GM18873 (cell line): ENCODE data around the gene UBAC2.
A peak's percentile ranks its signal among the peaks of the same experiment; 100 is the strongest.

ENCODE experiments used
- ATAC-seq: cut with Tn5 transposase; IDR thresholded peaks from one replicate; pipeline ENCODE4 v1.9.1; 2021; ENCODE audit warnings: mild to moderate bottlenecking, moderate library complexity, moderate number of reproducible peaks; ENCODE audit not compliant: unreplicated experiment, low FRiP score

UBAC2 gene

DNA sequence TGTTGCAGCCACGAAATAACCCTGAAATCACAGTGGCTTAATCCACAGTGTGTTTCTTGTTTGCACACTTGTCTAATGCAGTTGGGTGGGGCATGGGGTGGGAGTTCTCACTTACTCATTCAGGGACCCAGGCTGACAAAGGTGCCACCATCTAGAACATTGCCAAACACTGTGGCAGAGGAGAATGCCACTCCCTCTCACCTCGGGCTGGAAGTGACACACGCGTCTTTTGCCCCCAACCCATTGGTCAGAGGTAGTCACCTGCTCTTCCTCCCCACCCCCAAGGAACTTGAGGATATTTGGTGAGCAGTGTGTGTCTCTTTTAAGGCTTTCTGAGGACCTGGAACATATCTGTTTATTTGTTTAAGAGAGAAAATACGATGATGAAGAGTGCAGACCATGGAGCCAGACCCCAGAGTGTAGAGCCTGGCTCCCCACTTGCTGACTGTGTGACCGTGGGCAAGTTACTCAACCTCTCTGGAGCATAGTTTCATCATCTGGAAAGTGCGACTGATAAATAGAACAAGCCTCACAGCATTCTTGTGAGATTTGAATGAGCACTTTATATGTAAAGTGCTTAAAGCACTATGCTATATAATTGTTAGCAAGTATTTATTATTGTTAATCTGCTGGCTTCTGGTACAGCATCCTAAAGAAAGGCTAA lies 89.2 kb downstream of the UBAC2 start:
- ATAC-seq = no peak

DNA sequence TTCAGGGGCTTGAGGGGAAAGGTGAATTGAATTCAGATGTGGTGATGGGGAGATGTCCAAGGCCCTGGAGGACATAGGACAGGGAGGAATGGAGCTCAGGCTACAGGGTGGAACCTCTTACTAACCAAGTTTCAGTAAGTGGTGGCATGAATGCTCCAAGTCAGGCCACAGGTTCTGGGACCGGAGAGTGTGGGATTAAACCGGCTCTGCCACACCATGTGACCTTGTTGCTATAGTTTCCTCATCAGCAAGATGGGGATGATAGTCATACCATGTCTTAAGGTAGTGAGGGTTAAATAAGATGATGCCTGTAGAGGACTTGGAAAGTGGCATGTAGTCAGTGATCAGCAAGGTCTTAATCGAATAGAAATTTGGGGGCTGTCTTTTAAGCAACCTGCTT lies 90.2 kb downstream of the UBAC2 start:
- ATAC-seq = no peak

DNA sequence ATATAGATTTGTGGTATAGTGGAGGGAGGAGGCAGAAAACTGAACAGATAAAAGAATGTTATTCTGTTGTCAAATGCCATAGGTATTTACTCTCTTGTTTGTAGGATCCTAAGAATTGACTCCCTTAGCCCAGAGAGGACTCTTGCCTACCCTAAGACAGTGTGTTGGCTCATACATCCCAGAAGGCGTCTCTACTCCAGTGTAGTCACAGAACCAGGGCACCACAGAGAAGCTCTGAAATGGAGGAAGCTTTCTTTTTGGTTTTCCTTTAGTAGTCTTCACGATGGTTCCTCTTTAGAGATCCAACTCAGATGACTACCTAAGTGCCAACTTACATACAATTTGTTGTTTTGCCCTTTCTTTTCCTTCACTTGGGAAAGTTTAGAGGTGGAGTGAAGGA lies 92.5 kb downstream of the UBAC2 start:
- no peak for ATAC-seq

DNA sequence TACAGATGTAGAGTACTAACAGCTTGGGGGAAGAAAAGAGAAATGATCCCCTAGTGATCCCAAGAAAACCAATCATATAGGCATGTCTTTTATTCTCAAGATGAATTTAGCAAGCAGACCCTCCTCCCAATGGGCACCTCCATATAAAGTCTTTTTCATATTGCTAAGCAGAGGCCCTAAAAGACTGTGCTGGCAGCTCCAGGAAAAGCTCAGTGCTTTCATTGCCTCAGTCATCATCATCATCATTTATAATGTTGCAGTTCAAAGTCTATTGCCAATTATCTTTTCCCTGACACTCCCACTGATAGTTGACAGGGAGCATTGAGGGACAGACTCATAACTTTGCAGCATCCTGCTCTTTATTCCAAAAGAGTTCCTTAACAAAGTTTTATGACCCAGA lies 93.5 kb downstream of the UBAC2 start:
- no peak for ATAC-seq

DNA sequence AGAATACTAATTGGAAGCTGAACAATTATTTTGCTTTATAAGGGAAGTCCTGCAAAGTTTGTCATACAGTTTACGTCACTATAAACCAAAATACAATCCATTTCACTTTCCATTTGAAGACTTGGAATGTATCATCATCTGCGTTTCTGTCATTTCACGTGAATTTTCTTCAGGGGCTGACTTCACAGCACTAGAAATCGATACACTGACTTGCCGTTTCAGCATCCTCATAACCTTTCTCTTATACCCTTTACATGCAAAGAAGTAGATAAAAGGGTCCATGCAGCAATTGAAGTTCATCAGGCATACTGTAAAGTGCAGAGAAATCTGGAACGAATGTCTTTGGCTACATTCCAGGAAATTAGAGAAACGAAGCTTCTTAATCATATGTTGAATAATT lies 94.3 kb downstream of the UBAC2 start:
- ATAC-seq = no peak

DNA sequence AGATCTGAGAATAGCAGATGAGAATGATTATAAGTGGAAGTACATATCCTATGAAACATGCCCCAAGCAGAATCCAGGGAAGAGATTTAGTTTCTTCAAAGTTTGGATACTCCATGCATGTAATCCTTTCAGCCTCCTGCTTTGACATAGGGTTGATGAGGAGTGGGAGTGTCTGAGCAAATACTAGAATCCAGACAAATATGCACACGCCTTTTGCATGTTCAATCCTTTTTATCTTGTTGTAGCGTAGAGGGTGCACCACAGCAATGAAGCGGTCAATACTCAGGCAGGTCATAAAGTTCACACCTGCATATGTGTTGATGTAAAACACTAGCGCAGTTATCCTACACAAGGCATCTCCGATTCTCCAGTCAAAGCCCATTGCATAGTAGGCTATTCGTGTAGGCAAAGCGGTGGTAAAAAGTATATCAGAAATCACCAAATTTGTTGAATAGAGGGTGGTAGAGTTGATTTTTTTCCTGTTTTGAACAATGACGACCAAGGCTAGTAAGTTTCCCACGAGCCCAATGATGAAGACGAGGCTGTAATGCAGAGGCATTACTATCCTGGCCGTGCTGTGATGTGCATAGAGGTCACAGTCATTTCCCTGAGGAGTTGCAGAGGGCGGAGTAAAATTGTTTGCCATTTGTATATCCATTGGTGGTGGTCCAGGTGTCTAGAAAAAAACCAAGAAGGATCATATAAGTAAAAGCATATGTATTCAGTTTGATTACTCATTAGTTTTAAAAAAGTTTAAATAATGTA lies 95.0 kb downstream of the UBAC2 start:
- ATAC-seq = no peak

DNA sequence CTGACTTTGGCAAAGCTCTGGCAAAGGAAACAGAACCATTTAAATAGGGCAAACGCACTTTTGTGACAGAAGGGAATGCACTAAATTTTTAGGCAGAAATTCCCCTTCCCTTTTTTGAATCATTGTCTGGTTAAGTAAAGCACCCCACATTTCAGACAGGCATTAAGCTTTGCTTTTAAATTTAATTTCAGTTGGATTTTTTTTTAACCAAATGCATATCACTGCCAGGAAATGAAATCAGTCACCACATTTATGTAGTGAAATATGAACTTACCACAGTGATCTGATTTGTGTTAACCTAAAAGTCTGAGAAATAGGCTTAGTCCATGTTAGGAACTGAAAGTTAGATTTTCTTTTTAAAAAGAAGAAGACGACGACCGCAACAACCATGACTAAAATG lies 95.7 kb downstream of the UBAC2 start:
- ATAC-seq = no peak

DNA sequence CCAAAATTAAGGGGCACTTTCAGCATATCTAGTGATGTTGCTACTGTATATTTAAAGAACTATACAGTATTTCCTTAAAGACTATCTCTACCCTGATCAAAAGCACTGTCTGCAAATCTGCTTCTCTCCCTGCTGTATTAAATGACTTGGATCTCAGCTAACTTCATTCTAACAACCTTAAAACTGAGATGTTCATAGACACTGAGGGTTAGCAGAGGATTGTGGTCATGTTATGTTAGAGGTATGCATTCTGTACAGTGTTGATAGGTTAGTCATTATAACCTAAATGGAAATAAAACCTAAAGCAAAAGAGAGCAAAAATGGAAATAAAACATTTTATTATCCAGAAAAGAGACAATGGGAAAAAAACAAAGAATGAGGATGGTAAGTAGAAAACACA lies 96.7 kb downstream of the UBAC2 start:
- ATAC-seq = no peak

DNA sequence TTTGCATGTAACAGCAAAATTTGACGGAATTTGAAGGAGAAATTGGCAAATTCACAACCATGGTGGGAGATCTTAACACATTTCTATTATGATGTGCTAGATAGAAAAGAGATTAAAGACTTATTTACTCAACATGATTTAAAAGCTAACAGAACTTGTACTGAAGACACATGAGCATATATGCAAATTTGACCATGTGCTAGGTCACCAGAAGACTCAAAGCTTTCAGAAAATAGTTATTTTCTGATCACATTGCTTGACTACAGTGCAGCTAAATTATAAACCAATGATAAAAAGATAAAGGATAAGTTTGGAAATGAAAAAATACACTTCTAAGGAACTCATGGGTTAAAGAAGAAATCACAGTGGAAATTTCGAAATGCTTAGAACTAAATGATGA lies 97.4 kb downstream of the UBAC2 start:
- no peak for ATAC-seq

DNA sequence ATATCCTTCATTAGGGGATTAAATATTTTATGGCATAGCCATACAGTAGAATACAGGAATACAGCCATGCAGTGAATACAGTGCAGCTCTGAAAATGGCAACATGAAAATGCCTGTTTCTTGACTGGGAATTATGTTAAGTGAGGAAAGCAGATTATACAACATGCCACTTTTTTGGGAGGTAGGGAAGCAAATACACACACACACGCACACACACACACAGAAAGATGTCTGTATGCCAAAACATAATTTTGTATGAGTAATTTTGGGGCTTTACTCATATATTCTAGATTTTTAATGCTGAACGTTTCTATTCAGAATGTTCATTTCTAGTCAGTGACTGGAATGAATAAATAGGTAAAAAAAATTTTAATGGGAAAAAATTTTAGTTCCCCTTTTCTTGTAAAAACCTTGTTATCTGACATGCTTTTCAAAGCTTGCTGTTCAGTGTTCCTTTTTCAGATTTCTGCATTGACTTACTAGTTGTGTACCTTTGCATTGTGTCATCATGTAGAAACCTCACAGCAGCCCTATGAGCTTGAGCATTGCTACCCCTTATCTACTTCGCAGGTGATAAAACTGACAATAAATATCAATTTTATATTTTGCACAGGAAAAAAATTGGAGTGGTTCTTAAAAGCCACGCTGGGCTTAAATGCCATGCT lies 98.7 kb downstream of the UBAC2 start:
- ATAC-seq = no peak

DNA sequence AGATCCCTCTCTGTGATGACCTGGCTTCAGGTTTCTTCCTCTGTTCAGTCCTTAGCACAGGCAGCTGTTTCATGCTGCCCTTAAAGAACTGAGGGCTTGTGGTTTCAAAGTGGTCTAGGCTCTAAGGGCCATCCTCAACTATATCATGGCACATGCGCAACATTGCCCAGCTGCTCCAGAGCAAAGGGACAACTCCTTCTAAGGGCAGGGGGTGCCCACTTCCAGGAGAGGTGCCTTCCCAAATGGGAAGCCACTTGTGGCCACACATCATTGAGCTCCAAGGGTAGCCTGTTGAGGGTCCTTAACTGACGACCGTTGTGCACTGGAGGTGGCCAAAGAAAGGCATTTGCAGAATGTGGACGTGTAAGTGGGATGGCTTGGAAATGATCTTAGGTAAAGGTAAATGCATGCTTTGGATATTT lies 99.3 kb downstream of the UBAC2 start:
- ATAC-seq = no peak

DNA sequence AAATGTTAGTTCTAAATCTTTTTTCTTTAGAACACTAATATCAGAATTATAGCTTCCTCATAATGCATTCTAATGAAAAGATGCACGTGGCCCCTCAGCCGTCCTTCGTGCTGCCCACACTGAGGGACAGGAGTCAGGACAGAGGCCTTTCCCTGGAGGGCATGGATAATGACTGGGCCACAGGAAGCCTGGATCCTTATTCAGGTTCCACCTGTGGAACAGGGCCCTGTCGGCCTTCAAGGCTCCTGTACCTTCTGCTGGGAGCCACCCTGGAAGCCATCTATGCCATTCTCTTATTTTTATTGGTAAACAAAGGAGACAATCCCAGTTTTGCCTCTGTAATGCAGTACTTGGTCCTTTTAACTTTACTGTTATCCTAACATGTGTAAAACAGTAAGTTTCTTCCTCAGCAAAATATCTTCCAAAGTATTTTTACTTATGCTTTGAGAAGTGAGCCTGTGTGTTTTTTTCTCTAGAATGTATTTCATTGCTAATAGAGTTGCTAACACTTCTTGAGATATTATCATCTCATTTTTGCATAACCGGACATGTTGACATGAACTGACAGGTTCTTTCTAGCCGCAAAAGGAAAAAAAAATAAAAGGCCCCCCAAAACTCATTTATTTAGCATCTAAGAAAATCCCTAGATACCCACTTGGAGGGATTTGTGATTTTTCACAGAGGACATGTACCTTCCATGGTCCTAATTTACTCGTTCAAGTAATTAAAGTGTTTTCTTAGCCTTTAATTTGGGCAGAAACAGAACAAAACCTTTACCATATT lies 100.6 kb downstream of the UBAC2 start:
- no peak for ATAC-seq

DNA sequence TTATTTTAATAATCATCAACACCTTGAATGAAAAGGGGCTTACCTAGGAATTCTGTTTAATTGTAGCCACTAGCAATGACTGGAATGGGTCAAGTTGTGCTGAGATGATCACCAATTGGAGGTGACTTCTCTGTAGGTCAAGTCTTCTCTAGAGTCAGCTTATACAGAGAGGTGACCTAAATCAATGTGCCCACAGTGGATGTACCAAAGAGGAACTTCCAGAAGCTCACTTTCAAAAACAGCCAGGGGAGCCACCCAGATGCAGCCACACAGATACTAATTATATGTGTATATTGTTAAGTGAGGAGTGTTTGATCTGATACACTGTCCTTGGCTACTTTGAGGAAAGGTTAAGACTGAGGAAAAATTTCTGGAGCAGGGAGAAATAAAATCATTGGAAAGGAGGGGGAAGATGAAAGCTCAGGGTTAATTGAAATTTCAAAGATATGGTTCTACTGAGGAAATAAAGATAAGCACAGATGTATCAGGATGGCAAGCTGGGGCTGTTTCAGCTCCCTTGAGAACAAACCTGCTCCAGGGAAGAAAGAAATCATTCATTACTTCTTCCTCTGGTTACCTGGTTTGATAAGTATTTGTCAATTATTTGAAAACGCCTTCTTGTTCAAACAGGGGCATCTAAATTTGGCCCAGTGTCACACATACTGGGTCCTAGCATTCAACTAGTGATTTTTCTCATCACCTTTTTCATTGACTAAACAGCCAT lies 101.4 kb downstream of the UBAC2 start:
- no peak for ATAC-seq

DNA sequence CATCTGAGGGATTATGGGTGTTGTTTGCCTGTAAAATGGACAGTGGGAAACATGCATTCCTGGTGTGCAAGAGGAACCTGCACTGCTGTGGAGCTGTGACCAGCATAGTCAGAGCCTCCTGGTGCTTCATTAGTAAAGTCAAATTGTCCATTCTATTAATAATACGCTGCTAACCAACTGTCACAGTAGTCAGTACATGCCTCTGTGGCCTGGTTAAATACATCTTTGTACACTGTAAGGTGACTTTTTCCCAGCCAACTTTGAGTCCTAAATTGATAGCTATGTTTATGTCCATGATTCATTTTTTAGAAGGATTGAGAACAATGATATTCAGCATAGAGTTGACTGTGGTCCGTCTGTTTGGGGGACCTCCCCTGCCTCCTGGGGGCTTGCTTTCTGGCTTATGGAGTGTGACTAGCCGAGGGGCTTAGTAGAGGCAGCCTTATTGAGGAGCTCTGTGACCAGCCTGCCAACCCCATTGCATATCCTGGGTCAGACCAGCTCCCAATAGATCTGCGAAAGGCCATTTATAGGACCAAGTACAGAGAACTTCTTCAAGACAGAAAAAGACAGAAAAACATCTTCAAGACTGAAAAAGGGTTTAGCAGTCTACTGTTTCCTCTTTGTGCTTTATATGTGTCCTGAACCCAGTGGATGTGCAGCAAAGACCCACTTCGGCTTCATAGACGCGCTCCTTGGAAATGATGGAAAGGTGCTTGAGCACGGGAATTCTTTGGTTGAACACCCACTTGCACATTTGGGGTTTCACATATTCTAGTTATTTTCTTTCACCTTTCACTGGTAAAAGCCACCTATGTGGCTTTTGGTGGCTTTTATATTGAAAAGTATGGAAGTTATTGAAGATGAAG lies 102.2 kb downstream of the UBAC2 start:
- no peak for ATAC-seq

DNA sequence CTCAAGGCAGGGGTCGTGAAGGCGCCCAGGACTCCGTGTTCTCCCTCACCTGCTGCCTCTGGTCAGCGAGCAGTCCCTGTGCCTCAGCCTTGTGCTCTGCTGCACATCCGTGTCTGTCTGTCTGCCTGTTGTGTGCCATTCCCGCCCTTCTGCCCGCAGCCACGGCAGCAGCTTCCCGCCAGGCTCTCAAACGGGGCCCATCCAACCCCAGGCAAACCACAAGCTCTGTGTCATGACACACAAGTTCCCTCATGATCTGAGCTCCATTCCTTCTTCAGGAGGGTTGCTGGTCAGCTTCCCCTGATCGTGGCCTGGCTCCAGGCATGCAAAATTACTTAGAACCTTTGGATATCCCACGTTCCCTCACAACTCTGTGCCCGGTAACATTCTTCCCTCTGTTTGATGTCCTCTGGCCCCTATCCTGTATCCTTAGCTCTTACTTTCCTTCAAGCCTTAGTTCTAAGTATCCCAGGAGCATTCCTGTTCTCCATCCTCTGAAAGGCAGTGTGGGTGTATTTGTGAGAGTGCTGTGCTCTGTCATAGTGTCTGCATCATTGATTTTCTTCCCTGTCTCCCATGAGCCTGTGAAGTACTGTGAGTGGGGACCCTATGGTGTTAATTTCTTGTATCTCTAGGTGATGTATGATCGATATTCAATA lies 103.3 kb downstream of the UBAC2 start:
- ATAC-seq = no peak

DNA sequence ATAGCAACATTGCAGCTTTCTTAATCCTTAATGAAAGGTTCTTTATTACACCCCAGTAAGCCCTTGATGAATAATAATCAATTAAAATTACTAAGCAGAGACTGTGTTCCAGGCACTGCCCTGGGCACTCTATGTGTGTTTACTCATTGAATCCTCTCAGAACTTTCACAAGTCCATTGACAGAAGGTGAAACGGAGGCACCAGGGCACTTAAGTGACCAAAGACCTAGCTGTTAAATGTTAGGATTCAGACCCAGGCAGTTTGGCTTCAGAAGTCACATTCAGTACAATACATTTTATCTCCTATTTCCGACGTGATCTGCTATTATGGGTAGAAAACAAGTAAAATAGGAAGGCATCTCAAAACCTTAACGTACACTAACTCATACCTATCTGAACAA lies 103.9 kb downstream of the UBAC2 start:
- ATAC-seq = no peak

DNA sequence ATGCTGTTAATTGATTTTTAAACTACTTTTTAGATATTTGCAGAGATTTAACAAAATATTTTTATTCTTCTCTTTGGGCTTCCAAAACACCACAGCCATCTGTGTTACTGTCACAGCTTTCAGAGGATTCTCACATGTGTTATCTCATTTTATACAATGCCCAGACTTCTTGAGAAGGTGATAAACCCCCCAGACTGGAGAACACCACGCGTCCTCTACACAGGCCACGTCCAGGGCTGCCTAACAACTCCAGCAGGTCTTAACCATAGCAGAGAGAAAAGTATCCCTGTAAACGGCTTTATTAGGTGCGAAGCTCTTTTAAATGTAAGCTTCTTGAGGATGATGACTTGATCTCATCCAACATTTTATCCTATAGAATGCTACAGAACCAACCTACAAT lies 104.5 kb downstream of the UBAC2 start:
- ATAC-seq = no peak

DNA sequence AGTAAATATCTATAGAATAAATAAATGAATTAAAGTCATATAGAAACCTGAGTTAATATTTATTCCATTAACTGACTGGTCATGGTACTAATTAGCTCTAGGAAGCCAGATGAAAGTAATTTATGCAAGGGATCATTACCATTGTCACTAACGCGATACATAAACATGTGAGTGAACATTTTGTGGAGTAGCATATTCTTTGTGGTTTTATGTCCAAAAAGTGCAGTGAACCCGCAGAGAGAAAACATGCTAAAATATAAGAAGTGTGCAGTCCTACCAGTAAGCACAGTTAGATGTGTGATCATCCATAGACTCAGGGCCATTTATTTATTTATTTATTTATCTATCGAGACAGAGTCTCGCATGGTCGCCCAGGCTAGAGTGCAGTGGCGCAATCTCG lies 104.9 kb downstream of the UBAC2 start:
- no peak for ATAC-seq

DNA sequence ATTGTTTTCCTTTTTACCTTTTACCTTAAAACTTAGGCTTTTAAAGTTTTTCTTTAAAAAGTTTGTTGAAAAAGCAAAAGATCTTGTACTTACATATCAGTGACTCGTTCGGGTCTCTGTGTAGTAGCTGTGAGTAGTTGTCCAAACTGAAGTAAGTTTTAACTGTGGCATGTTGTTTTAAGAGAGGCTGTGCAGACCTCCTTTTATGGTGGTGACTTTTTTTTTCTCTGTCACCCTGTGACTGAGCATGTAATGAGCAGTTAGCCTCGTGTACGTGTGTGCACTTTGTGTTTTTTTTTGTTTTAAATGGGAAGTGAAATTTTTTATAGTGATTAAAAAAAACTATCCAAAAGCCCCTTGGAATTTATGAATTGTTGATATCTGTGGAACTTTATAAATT lies 106.6 kb downstream of the UBAC2 start, which contains the start of gene GPR183:
Gene GPR183, minus strand, starts transcription at position 153 of the 400 bp plus-strand sequence. CDS start 11,254 bp downstream, outside the sequence.
- peak; percentile 52 for ATAC-seq
